IPS-15b (cell line): ENCODE measurements around the gene SALL1.

Source experiments
- H3K27me3 ChIP-seq: one replicate; pipeline ENCODE4 v1.6.1; 2013; ENCODE audit warnings: low read length; ENCODE audit not compliant: control insufficient read depth, insufficient read depth
- H3K36me3 ChIP-seq: one replicate; pipeline ENCODE4 v1.6.1; 2013; ENCODE audit warnings: low read length; ENCODE audit not compliant: control insufficient read depth, insufficient read depth
- H3K4me1 ChIP-seq: one replicate; pipeline ENCODE4 v1.6.1; 2013; ENCODE audit warnings: mild to moderate bottlenecking, low read length; ENCODE audit not compliant: control insufficient read depth, insufficient read depth
- H3K4me3 ChIP-seq: one replicate; pipeline ENCODE4 v1.5.1; 2013; ENCODE audit warnings: low read depth, low read length
- H3K9ac ChIP-seq: one replicate; pipeline ENCODE4 v1.6.1; 2013; ENCODE audit warnings: low read depth, mild to moderate bottlenecking, low read length
- H3K9me3 ChIP-seq: one replicate; pipeline ENCODE4 v1.6.1; 2013; ENCODE audit warnings: mild to moderate bottlenecking, low read length; ENCODE audit not compliant: control insufficient read depth, insufficient read depth

SALL1 gene

DNA sequence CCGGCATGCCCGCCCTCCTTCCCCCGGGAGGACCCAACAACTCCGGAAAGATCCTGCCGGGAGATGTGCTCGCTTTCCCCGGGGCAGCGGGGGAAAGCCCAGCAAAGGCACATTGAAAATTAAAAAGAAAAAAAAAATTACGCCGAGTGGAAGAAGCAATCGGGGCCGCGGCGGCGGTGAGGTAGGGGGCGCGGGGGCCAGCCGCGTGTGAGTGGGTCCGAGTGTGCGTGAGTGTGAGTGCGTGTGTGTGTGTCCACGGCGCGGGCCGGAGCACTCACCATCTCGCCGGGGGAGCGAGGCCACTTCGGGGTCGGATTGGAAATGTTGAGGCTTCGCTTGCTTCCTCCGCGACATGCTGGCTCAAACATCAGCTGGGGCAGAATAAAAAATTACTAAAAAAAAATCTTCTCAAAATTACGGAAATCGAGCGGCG is at the start of gene SALL1:
SALL1 (minus strand) TSS at position 383 of the 433 bp plus-strand sequence; CDS start at position 354, 29 bp downstream.
- H3K4me3 ChIP-seq: peak within 1 kb of the TSS; percentile 85
- H3K27me3 ChIP-seq: peaks cover 28% of the 10 kb centered on the region
- no peaks in the 10 kb centered on the region for H3K36me3 ChIP-seq
- peaks cover 6% of the 10 kb centered on the region for H3K4me1 ChIP-seq
- no peaks in the 10 kb centered on the region for H3K9me3 ChIP-seq
- peak within 1 kb of the TSS; percentile 71 for H3K9ac ChIP-seq

DNA sequence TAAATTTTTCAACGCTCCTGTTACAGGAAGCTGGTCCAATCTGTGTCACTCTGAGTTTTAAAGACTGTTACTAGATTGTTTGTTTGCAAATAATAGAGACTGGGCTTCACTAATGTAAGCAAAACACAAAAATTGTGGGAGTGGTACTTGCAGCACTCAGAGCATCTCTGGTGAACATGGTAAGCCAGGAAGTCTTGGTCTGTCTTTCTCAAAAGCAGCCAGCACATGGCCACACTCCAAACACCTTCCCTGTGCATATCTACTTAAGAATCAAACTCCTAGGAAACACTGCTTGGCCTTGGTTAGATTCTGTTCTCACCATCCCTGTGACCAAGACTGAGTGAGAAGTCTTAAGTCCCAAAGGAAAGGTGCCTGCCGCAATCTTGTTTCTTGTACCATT is 49.7 kb upstream of the SALL1 start:
- no peak overlapping the region for H3K9ac ChIP-seq
- H3K27me3 ChIP-seq: no peaks in the 10 kb centered on the region
- no peak overlapping the region for H3K4me3 ChIP-seq
- H3K4me1 ChIP-seq: no peaks in the 10 kb centered on the region
- H3K36me3 ChIP-seq: no peaks in the 10 kb centered on the region
- H3K9me3 ChIP-seq: no peaks in the 10 kb centered on the region

DNA sequence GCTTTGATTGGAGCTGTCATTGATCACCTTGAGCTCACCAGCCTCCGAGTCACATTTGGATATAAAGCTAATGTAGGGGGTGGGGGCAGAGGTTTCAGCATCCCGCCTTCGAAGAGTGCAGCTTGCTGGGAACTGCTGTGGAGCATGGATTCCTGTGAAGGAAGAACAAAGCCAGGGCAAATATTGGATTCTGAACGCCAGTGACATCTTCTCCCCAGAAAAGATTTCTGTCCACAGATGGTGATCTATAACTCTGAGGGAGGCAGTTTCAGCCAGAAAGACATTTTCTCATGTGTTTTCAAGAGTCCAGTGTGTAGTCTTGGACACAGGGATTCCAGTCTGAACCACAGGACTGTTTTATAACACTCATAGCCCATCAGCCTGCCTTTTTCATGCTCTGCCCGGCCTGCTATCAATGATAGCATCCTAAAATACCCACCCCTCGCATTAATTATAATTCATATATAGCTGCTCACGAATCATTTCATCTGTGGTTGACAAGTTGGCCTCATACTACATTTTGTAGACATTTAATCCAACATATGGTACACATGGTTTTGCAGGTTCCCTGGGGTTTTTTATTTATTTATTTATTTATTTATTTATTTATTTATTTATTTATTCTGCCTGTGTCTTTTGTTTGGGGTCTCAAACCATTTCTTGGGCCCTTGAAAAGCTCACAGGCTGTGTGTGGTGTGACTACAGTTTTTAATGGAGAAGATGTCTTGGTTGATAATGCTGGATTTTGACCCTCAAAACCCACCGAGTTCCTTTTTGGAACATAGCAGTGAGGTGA is 47.1 kb upstream of the SALL1 start:
- H3K4me3 ChIP-seq: no peak overlapping the region
- no peaks in the 10 kb centered on the region for H3K36me3 ChIP-seq
- H3K9ac ChIP-seq: no peak overlapping the region
- H3K4me1 ChIP-seq: no peaks in the 10 kb centered on the region
- no peaks in the 10 kb centered on the region for H3K9me3 ChIP-seq
- H3K27me3 ChIP-seq: no peaks in the 10 kb centered on the region

DNA sequence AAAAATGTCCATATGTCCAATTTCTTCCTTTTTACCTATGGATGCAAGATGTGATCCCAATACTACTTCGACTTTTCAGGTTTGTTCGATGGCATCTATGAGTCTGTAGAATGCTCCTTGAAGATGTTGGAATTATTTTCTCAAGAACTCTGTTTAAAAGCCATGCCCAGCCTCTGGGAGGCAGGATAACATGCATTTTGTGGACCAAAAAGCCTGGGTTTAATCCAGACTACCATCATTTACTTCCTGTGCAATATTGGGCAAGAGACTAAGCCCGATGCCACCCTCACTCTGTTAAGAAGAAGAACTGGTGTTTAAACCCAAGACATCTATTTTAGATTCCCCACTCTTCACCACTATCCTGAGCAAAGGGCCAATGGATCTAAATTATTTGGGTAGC is 42.8 kb upstream of the SALL1 start:
- Histone ChIP-seq H3K4me1 (no peaks in the 10 kb centered on the region), H3K4me3 (no peak overlapping the region), H3K9ac (no peak overlapping the region), H3K36me3 (no peaks in the 10 kb centered on the region), H3K9me3 (no peaks in the 10 kb centered on the region), H3K27me3 (no peaks in the 10 kb centered on the region)

DNA sequence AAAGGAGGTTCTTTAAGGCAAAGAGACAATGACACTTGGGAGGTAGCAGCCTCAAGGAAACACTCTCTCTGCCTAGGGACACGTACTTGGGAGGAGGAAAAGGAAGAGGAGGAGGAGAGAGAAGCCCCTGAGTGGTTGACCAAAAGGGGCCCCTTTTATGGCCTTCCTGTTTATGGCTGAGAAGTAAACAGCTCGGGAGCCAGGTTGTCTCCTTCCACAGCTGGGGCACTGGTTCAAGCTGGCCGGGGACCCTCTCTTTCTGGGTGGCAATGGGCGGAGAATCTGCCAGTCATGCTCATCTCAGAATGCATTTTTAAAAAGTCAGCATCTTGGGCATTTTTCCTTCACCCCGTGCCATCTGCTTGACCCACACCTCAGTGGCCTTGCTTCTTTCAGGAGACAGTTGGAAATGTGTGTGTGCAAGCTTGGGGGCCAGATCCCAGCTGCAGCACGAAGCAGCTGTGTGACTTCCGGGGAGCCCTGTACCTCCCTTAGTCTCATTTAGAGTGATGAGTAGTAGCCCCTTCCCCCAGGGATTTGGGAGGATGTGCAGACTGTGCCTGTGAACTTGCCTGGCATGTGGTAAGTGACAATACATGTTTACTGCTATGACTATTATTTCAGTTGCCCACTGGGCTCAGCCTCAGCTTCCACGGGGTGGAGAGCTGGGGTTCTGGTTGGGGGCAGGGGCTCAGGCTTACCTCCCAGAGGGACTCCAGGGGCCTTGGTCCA is 33.8 kb upstream of the SALL1 start:
- Histone ChIP-seq H3K4me3 (no peak overlapping the region), H3K4me1 (peaks cover 20% of the 10 kb centered on the region), H3K9me3 (no peaks in the 10 kb centered on the region), H3K27me3 (peaks cover 4% of the 10 kb centered on the region), H3K36me3 (no peaks in the 10 kb centered on the region), H3K9ac (no peak overlapping the region)

DNA sequence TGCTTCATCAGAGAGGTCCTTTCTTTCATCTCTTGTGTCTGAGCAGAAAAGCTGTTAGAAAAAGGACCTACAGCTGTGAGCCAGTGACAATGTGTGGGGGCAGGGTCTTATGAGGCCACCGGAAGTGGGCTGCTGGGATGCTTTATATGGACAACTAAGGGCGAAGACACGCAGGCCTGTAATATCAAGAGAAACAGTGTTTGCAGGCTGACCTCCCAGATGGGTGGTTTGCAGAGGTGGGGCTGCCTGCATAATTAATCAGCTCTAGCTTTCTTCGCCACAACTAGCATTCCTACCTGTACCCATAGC is 30.4 kb upstream of the SALL1 start:
- peak overlapping the region; percentile 35 for H3K4me3 ChIP-seq
- no peaks in the 10 kb centered on the region for H3K36me3 ChIP-seq
- H3K9me3 ChIP-seq: no peaks in the 10 kb centered on the region
- H3K4me1 ChIP-seq: peaks cover 25% of the 10 kb centered on the region
- no peak overlapping the region for H3K9ac ChIP-seq
- H3K27me3 ChIP-seq: peaks cover 4% of the 10 kb centered on the region

DNA sequence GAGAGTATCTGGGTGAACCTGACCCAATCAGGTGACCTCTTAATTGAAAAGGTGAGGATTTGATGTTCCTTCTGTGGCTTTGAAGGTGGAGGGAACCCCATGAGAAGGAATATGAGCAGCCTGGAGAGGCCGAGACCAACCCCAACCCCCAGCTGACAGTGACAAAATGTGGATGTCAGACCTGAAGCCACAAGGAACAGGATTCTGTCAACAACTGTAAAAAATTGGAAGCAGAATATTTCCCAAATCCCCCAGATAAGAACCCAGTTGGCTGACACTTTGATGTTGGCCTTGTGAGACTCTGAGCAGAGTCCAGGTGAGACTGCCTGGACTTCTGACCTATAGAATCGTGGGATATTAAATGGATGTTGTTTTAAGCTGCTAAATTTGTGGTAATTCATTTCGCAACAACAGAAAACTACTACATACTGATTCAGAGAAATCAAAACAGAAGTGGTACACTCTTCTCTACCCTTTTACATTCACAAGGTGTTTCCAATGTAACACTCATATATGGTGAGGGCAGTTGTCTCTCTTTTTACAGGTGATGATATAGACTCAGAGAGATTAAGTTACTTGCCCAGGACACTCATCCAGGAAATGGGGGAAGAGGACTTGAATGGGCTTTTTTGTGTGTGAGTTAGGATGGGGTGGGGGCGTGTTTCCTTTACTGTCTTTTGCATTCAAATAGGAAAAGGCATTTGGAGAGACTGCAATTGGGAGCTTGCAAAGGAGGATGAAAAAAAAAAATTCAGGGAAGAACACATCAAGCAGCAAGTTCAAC is 29.8 kb upstream of the SALL1 start:
- H3K27me3 ChIP-seq: peaks cover 4% of the 10 kb centered on the region
- no peaks in the 10 kb centered on the region for H3K36me3 ChIP-seq
- H3K9ac ChIP-seq: peak overlapping the region; percentile 14
- no peaks in the 10 kb centered on the region for H3K9me3 ChIP-seq
- H3K4me3 ChIP-seq: no peak overlapping the region
- peaks cover 25% of the 10 kb centered on the region for H3K4me1 ChIP-seq

DNA sequence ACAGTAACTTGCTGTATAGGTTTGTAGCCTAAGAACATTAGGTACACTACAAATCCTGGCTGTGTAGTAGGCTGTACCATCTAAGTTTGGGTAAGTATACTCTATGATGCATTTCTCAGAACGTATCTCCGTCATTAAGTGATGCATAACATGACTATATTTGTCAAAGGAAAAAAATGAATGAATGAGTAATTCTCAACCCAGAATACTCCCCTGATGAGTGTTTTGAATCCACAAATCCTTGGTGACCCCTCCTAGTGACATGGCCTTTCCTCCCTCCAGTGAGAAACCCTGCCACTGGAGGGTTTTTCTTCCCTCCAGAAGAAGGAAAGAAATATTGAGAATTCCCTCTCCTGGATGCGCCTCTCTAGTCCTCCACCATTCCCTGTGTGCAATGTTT is 24.0 kb upstream of the SALL1 start:
- peaks cover 4% of the 10 kb centered on the region for H3K9me3 ChIP-seq
- H3K36me3 ChIP-seq: no peaks in the 10 kb centered on the region
- no peak overlapping the region for H3K4me3 ChIP-seq
- H3K9ac ChIP-seq: no peak overlapping the region
- H3K27me3 ChIP-seq: no peaks in the 10 kb centered on the region
- peaks cover 5% of the 10 kb centered on the region for H3K4me1 ChIP-seq

DNA sequence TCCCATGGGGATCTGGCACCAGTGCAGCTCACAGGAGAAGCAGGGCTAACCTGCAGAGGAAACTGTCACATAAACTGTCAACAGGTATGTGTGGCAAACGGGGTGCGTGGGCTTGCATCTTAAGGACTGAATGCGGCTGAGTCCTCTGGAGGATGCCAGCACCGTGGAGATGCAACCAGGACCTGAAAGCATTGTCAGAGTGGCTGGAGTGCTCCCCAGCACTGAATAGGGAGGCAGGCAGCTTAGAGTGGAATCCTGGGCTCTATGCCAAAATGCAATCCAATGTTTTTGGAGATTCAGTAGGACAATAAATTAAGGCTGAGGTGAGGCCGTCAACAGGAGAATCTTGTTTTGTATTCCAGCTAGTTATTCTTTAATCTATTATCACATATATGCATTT is 21.3 kb upstream of the SALL1 start:
- no peak overlapping the region for H3K4me3 ChIP-seq
- no peak overlapping the region for H3K9ac ChIP-seq
- H3K36me3 ChIP-seq: no peaks in the 10 kb centered on the region
- peaks cover 4% of the 10 kb centered on the region for H3K9me3 ChIP-seq
- no peaks in the 10 kb centered on the region for H3K4me1 ChIP-seq
- H3K27me3 ChIP-seq: no peaks in the 10 kb centered on the region

DNA sequence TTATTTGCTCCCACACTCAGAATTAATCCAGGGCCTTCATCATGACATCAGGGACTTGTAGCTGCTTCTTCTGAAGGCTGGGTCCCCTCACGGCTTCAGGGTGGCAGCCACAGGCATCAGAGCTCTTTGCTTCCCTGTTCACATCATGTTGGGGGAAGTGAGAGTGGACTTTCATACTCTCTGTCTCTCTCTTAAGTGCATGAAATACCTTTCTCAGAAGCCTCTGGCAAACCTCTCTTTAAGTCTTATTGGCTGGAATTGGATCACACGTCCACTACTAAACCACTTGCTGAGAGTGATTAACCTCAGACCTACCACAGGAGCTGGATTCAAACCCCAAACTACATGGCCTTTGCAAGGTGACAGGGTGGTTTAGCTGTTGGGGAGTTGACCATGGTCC is 17.7 kb upstream of the SALL1 start:
- no peaks in the 10 kb centered on the region for H3K27me3 ChIP-seq
- no peak overlapping the region for H3K9ac ChIP-seq
- peaks cover 4% of the 10 kb centered on the region for H3K9me3 ChIP-seq
- H3K4me1 ChIP-seq: no peaks in the 10 kb centered on the region
- H3K4me3 ChIP-seq: no peak overlapping the region
- H3K36me3 ChIP-seq: no peaks in the 10 kb centered on the region

DNA sequence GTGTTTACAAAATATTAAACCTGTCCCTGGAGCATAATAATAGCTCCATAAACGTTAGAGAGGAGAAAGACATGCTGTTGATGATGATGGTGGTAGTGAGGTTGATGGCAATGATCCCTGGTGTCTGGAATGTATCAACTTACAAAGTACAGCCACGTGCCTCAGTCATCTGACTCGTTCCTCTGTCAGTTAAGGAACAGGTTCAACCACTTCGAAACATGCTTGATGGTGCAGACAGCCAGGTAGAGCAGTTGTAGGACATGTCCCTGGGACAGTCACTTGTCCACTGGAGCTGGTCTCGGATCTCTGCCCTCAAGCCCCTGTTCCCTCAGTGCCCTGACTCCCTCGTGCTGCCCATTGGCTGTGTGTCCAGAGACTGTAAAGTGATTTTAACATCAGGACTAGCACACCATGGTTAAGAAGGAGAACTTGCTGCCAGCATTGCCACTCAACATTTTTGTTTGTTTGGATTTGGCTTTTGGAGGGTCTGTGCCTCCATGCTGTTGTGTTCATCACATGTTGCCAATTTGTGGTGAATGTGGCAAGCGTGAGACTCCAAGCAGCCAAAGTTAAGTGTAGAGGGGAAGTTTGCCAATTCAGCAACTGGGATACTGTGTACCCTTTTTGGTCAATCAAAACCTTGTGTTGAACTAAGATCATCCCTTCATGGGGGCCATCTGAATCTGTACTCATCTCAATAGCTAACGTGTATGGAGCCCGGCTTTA is 16.3 kb upstream of the SALL1 start:
- Histone ChIP-seq H3K9me3 (peaks cover 4% of the 10 kb centered on the region), H3K27me3 (no peaks in the 10 kb centered on the region), H3K36me3 (no peaks in the 10 kb centered on the region)

More for the DNA sequence above, 16.3 kb upstream of the SALL1 start:
- no peak overlapping the region for H3K9ac ChIP-seq
- no peaks in the 10 kb centered on the region for H3K4me1 ChIP-seq
- H3K4me3 ChIP-seq: no peak overlapping the region
